Measurements from ENCODE around the gene ARX.
A peak's percentile ranks its signal among the peaks of the same experiment; 100 is the strongest.

Gene ARX

GRCh38 chrX:25015486-25016360 is at the start of gene ARX:
TSS of gene ARX (minus strand) at chrX:25015965. CDS start at chrX:25015737, 228 bp downstream.
- peak; percentile 53 for DNase-seq

DNA sequence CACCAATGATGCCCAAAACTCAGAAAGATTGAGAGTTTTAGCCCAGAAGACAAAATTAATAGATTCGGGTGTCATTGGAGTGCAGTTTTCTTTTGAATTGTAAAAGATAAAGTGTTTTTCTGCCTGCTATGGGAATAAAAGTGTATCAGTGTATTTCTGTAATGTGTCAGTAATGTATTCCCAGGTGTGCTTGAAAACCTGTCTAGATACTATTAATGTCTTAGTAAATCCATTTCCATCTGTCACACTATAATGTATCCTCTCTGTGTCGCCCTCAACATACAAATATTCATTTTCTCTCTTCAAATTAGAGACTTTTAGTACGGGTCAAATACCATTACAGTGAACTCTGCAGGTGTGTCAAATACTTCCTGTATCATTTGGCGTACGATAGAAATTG is 43.5 kb upstream of the ARX start:
- DNase-seq: no peak

DNA sequence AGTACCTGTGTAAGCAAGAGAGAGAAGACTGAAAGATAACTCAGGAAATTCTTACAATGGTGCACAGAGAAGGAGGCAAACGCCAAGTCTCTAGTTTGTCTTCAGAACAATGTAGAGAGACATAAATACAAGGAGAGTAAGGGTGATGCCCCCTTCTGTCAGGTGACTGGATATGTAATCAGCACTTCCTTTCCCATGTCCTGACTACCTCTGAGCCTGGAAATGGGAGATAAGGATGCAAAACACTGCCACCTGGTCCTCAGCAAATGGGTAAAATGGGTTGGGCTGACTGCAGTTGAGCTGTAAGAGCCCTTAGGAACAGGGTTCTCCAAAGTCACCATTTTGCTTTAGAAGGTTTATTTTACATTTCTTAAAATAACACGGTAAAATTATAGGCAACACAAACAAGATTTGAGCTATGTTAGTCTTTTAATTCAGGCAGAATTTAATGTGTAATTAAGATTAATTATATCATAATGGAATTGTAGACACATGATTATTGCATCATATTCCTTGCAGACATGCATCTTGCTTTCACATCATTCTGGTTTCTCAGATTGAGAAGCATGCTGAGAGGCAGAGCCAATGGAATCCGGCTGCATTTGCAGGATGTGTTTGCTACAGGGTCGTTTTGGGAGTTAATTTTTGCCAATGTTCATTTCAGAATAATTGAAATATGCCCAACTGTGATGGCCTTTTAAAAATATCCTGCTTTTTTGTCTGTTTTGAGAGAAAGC is 37.2 kb upstream of the ARX start:
- no peak for DNase-seq

DNA sequence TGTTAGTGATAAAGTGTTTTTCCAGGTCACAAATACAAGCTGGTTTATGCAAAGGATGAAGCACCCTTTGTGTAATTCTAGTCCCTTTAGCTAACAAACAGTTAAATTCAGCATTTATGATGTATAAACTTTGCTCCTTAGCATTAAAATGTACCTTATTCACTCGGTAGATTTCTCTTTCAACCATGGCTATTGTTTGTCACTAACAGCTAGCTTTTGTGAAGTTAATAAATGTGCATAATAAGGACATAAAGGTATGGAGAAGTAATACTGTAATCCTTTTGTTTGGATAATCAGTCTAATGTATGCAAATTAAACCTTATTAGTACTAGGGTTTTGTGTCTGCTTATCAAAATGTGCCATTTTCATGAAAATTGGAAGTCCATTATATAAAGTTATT is 34.2 kb upstream of the ARX start:
- DNase-seq: no peak

DNA sequence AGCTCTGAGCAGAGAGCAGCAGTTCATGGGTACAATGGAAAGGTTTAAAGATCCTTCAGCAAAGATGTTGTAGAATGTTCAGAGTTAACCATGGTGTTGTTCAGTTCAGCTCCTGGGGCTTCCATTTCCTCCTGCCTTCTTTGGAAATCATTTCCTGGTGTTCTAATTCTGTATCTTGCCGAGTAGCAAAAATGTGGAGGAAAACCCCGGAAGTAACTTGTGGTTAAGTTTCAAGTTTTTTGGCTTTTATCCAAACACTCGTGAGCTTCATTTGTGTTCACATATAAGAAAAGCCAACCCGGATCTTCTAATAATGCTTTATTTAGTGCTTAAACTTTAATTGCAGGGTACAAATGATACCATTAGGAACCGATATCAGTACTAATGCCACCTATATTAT is 33.6 kb upstream of the ARX start:
- no peak for DNase-seq

DNA sequence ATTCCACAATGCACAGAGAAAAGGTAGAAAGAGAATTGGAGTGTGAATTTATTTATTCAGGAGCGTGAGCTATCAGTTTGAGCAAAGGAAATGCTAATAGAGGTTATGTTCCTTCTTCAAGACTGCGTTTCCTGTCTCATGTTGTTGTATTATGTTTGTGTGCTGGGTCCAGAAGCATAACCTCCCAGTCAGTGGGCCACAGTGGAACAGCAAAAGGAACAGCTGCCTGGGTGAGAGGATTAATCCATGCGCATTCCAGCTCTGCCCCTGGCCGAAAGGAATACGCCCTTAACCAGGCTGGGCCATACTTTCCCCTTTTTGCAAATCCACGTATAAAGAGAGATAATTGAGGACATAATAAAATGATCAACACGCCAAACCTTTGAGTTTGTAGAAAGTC is 32.4 kb upstream of the ARX start:
- no peak for DNase-seq

- DNase-seq: no peak
These were observed 27.4 kb upstream of the ARX start for GRCh38 chrX:25043192-25043591.

DNA sequence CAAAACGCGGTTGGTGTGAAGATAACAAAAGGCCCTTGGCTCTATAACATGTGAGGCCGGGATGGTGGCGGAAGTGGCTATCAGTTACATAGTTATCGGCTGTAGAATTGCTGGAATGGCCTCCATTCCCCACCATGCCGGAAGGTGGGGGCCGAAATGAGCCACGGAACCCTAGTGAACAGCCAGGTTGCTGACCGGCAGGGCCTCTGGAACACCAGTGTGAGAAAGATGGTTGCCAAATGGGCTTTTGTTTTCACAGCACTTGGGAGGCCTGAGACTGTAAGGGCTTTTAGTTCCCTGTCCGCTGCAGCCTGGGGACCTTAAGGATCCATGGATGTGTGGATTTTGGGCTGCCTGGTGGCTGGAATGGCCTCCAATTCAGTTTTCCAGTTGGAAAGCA is 23.3 kb upstream of the ARX start:
- DNase-seq: no peak

- DNase-seq: no peak
These were observed 19.1 kb upstream of the ARX start for GRCh38 chrX:25034889-25035288.

GRCh38 chrX:25029288-25029825 is 13.6 kb upstream of the ARX start:
- DNase-seq: no peak

DNA sequence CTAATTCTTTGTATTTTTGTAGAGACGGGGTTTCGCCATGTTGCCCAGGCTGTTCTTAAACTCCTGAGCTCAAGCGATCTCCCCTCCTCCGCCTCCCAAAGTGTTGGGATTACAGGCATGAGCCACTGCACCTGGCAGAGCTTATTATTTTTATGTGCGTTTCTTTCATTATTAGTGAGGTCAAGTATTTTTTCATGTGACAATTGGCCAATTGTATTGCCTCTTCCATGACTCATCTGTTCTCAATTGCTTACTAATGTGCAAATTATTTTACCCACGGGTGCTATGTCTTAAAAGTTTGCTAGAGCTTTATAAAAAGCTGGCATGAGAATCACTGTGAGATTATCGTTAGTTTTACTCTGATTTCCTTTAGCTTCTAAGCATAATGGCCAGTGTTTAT is 13.0 kb upstream of the ARX start:
- no peak for DNase-seq

GRCh38 chrX:25026576-25026975 is 10.8 kb upstream of the ARX start:
- DNase-seq: no peak

- no peak for DNase-seq
These were observed 9.8 kb upstream of the ARX start for GRCh38 chrX:25025615-25026014.

DNA sequence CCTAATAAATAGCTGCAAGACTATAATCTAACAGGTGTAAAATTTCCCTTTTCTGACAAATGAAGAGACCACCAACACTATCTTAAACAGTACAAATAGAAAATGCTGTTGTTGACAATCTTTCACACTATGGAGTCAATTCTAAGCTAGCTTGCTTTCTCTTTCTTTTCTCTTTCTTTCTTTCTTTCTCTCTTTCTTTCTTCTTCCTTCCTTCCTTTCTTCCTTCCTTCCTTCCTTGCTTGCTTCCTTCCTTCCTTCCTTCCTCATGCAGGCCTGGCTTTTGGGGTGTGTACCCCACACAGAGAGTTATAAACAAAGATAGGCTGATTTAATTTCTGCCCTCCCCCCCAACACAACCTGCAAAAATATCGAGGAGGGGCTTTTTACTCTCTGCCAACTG is 8.1 kb upstream of the ARX start:
- DNase-seq: no peak

GRCh38 chrX:25022499-25023325 is 6.9 kb upstream of the ARX start:
- no peak for DNase-seq

DNA sequence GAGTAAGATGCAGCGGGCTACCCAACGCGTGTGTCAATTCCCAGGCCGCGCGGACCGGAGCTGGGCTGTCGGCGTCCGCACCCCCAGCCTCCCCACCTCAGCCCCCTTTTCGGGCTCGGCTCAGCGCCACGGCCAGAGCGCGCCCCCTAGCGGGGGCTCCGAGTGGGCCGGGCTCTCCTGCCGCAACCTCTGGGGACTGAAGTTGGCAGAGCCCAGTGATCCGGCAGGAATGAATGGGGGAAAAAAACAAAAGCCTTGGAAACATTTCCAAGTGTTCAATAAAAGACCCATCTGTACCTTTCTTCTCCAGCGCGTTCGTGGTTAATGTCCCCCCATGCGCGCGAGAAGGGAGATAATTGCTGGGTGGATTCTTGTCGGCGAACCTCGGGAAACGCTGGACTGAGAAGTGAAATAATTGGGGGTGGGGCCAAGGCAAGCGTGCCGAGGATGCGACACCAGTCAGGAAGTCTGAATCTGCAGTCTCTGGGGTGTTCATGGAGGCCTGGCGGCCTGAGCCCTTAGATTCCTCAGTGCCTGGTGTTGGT is 5.2 kb upstream of the ARX start:
- peak; percentile 49 for DNase-seq

GRCh38 chrX:25020391-25020904 is 4.7 kb upstream of the ARX start:
- DNase-seq: no peak

GRCh38 chrX:25019707-25020390 is 4.1 kb upstream of the ARX start:
- DNase-seq: no peak

GRCh38 chrX:25018682-25019081 is 2.9 kb upstream of the ARX start:
- no peak for DNase-seq

GRCh38 chrX:25017667-25018247 is 2.0 kb upstream of the ARX start:
- no peak for DNase-seq

GRCh38 chrX:25016938-25017598 is 1.3 kb upstream of the ARX start:
- DNase-seq: no peak
